Measurements from ENCODE around the gene SVOP. TPM values are rescaled to one million over a fixed set of nuclear protein-coding genes. Genes with fewer than 3 reads are reported as not detected.
"Not testable (repeated sequence)": the region's sequence is repeated elsewhere in the genome, so short reads cannot be mapped to it uniquely, and the experiment has no call there.

Gene SVOP
- total RNA-seq, 4 donors from 2014 or later: 0.18 to 1.2 TPM; not detected in 2

GRCh38 chr12:109036975-109037374 is 16.1 kb upstream of the SVOP start:
- no peaks in the 10 kb centered on the region for H3K27me3 ChIP-seq
- H3K4me1 ChIP-seq: no peaks in the 10 kb centered on the region
- no peak for DNase-seq
- peaks cover 0 to 4% (median 1%) of the 10 kb centered on the region in 4 donors for H3K9me3 ChIP-seq
- no peak overlapping the region for H3K27ac ChIP-seq
- no peak overlapping the region for H3K4me3 ChIP-seq
- TF ChIP-seq CTCF (IDR thresholded peaks at IDR 0.05): no peak
- H3K36me3 ChIP-seq: no peaks in the 10 kb centered on the region

- no peak for DNase-seq
- Histone ChIP-seq H3K4me3 (no peak overlapping the region), H3K27ac (no peak overlapping the region), H3K9me3 (peaks cover 0 to 2% (median 0%) of the 10 kb centered on the region in 4 donors), H3K36me3 (no peaks in the 10 kb centered on the region), H3K4me1 (no peaks in the 10 kb centered on the region), H3K27me3 (no peaks in the 10 kb centered on the region)
- TF ChIP-seq CTCF (IDR thresholded peaks at IDR 0.05): no peak
- TF ChIP-seq POLR2A (IDR thresholded peaks at IDR 0.05): no peak
Measured at GRCh38 chr12:109033239-109034196, 12.7 kb upstream of the SVOP start.

- H3K27me3 ChIP-seq: no peaks in the 10 kb centered on the region
- no peaks in the 10 kb centered on the region for H3K4me1 ChIP-seq
- no peak overlapping the region for H3K4me3 ChIP-seq
- no peaks in the 10 kb centered on the region for H3K9me3 ChIP-seq
- no peak overlapping the region for H3K27ac ChIP-seq
- no peak for DNase-seq
- no peaks in the 10 kb centered on the region for H3K36me3 ChIP-seq
- TF ChIP-seq CTCF (IDR thresholded peaks at IDR 0.05) (no peak), POLR2A (IDR thresholded peaks at IDR 0.05) (no peak)
Measured at GRCh38 chr12:109029411-109029810, 8.5 kb upstream of the SVOP start.

GRCh38 chr12:109028624-109029023 is 7.8 kb upstream of the SVOP start:
- not testable (repeated sequence) for H3K27ac ChIP-seq, H3K27me3 ChIP-seq, H3K9me3 ChIP-seq, H3K4me1 ChIP-seq, H3K4me3 ChIP-seq, DNase-seq, H3K36me3 ChIP-seq

GRCh38 chr12:109027767-109028166 is 6.9 kb upstream of the SVOP start:
- H3K4me3 ChIP-seq: no peak overlapping the region
- H3K36me3 ChIP-seq: no peaks in the 10 kb centered on the region
- no peaks in the 10 kb centered on the region for H3K9me3 ChIP-seq
- H3K27ac ChIP-seq: no peak overlapping the region
- TF ChIP-seq CTCF (IDR thresholded peaks at IDR 0.05) (no peak), POLR2A (IDR thresholded peaks at IDR 0.05) (no peak)
- no peaks in the 10 kb centered on the region for H3K27me3 ChIP-seq
- DNase-seq: no peak
- H3K4me1 ChIP-seq: no peaks in the 10 kb centered on the region

GRCh38 chr12:109020146-109020795 is 597 bp downstream of the SVOP start:
- H3K27ac ChIP-seq: no peak overlapping the region
- peaks cover 0 to 7% (median 0%) of the 10 kb centered on the region in 4 donors for H3K4me1 ChIP-seq
- H3K27me3 ChIP-seq: no peaks in the 10 kb centered on the region
- no peak for TF ChIP-seq CTCF (IDR thresholded peaks at IDR 0.05)
- no peak for TF ChIP-seq POLR2A (IDR thresholded peaks at IDR 0.05)
- H3K9me3 ChIP-seq: no peaks in the 10 kb centered on the region
- H3K36me3 ChIP-seq: no peaks in the 10 kb centered on the region
- H3K4me3 ChIP-seq: no peak overlapping the region
- no peak for DNase-seq

All from Peyer's patch (tissue), 4 donors.